IPS-15b (cell line): ENCODE data around the gene ZNF467.

Experiments used
- H3K27me3 ChIP-seq: one replicate; pipeline ENCODE4 v1.6.1; 2013; ENCODE audit warnings: low read length; ENCODE audit not compliant: control insufficient read depth, insufficient read depth
- H3K36me3 ChIP-seq: one replicate; pipeline ENCODE4 v1.6.1; 2013; ENCODE audit warnings: low read length; ENCODE audit not compliant: control insufficient read depth, insufficient read depth
- H3K4me1 ChIP-seq: one replicate; pipeline ENCODE4 v1.6.1; 2013; ENCODE audit warnings: mild to moderate bottlenecking, low read length; ENCODE audit not compliant: control insufficient read depth, insufficient read depth
- H3K4me3 ChIP-seq: one replicate; pipeline ENCODE4 v1.5.1; 2013; ENCODE audit warnings: low read depth, low read length
- H3K9ac ChIP-seq: one replicate; pipeline ENCODE4 v1.6.1; 2013; ENCODE audit warnings: low read depth, mild to moderate bottlenecking, low read length
- H3K9me3 ChIP-seq: one replicate; pipeline ENCODE4 v1.6.1; 2013; ENCODE audit warnings: mild to moderate bottlenecking, low read length; ENCODE audit not compliant: control insufficient read depth, insufficient read depth

The ZNF467 gene

GRCh38 chr7:149803551-149804074 lies 30.2 kb upstream of the ZNF467 start:
- Histone ChIP-seq H3K9ac (no peak overlapping the region), H3K9me3 (no peaks in the 10 kb centered on the region), H3K27me3 (no peaks in the 10 kb centered on the region), H3K4me3 (no peak overlapping the region), H3K4me1 (no peaks in the 10 kb centered on the region), H3K36me3 (no peaks in the 10 kb centered on the region)

- Histone ChIP-seq H3K9ac (no peak overlapping the region), H3K9me3 (no peaks in the 10 kb centered on the region), H3K36me3 (no peaks in the 10 kb centered on the region)
Measured at GRCh38 chr7:149802966-149803365, 29.6 kb upstream of the ZNF467 start.

GRCh38 chr7:149801816-149802215 lies 28.4 kb upstream of the ZNF467 start:
- Histone ChIP-seq H3K36me3 (no peaks in the 10 kb centered on the region), H3K4me3 (no peak overlapping the region), H3K27me3 (no peaks in the 10 kb centered on the region), H3K4me1 (no peaks in the 10 kb centered on the region), H3K9ac (no peak overlapping the region), H3K9me3 (no peaks in the 10 kb centered on the region)

More at GRCh38 chr7:149802966-149803365, 29.6 kb upstream of the ZNF467 start:
- Histone ChIP-seq H3K27me3 (no peaks in the 10 kb centered on the region), H3K4me3 (no peak overlapping the region), H3K4me1 (no peaks in the 10 kb centered on the region)

- Histone ChIP-seq H3K4me3 (no peak overlapping the region), H3K27me3 (no peaks in the 10 kb centered on the region), H3K36me3 (no peaks in the 10 kb centered on the region)
Measured at GRCh38 chr7:149801002-149801566, 27.7 kb upstream of the ZNF467 start.

DNA sequence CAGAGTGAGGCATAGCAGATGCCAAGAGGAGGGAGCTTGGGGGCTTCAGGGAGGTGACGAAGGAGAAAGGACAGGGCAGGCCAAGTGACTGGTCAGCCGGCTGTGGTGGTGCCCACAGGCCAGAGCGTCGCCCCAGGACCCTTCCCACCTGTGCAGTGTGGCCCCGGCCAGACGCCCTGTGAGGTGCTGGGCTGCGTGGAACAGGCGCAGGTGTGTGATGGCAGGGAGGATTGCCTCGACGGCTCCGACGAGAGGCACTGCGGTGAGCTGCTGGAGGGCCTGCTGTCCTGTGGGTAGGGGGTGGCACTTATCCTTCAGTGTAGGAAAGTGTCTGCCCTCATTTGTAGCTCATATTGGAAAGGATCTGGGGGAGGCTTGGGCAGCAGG lies 26.8 kb upstream of the ZNF467 start:
- Histone ChIP-seq H3K9ac (no peak overlapping the region), H3K27me3 (no peaks in the 10 kb centered on the region), H3K9me3 (no peaks in the 10 kb centered on the region), H3K4me3 (no peak overlapping the region), H3K4me1 (no peaks in the 10 kb centered on the region), H3K36me3 (no peaks in the 10 kb centered on the region)

More at GRCh38 chr7:149801002-149801566, 27.7 kb upstream of the ZNF467 start:
- Histone ChIP-seq H3K9ac (no peak overlapping the region), H3K9me3 (no peaks in the 10 kb centered on the region), H3K4me1 (no peaks in the 10 kb centered on the region)

- Histone ChIP-seq H3K36me3 (no peaks in the 10 kb centered on the region), H3K9me3 (no peaks in the 10 kb centered on the region), H3K9ac (no peak overlapping the region), H3K4me1 (no peaks in the 10 kb centered on the region), H3K4me3 (no peak overlapping the region), H3K27me3 (no peaks in the 10 kb centered on the region)
Measured at GRCh38 chr7:149799397-149800168, 26.2 kb upstream of the ZNF467 start.

DNA sequence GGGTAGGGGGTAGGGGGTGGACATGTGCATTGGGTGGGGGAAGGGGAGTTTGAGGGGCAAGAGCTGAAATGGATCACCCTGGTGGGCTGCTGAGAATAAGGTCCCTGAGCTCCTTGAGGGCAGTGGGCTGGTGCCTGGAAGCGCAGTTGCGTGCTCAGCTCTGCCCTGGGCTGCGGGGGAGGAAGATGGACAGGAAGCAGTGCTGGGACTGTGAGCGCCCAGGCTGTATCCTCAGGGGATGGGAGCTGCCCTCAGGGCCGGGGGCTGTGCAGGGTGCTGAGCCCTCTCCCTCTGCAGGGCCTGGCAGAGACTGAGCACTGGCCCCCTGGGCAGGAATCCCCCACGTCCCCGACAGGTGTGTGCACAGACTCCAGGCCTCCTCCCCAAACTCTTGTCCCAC lies 24.4 kb upstream of the ZNF467 start:
- Histone ChIP-seq H3K4me3 (no peak overlapping the region), H3K4me1 (no peaks in the 10 kb centered on the region), H3K36me3 (no peaks in the 10 kb centered on the region), H3K9ac (no peak overlapping the region), H3K9me3 (no peaks in the 10 kb centered on the region), H3K27me3 (no peaks in the 10 kb centered on the region)

DNA sequence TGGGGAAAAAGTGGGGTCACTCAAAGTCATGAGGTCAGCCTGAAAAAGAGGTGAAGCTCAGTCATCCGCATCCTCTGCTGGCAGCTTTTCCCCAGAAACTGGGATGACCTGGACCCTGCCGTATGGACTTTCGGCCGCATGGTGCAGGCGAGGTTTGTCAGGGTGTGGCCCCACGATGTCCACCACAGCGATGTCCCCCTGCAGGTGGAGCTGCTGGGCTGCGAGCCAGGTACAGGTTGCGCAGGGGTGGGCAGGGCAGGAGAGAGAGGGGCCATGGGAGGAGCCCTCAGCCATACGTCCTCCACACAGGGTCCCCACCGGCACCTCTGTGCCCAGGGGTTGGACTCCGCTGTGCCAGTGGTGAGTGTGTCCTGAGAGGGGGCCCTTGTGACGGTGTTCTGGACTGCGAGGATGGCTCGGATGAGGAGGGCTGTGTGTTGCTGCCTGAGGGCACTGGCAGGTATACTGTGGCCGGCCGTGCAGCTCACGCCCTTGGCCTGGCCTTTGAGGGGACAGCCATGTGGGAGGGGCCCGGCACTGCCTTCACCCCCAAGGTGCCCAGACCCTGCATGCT lies 23.0 kb upstream of the ZNF467 start:
- H3K9me3 ChIP-seq: no peaks in the 10 kb centered on the region
- H3K27me3 ChIP-seq: no peaks in the 10 kb centered on the region
- no peak overlapping the region for H3K9ac ChIP-seq
- no peaks in the 10 kb centered on the region for H3K36me3 ChIP-seq
- H3K4me3 ChIP-seq: no peak overlapping the region
- no peaks in the 10 kb centered on the region for H3K4me1 ChIP-seq

DNA sequence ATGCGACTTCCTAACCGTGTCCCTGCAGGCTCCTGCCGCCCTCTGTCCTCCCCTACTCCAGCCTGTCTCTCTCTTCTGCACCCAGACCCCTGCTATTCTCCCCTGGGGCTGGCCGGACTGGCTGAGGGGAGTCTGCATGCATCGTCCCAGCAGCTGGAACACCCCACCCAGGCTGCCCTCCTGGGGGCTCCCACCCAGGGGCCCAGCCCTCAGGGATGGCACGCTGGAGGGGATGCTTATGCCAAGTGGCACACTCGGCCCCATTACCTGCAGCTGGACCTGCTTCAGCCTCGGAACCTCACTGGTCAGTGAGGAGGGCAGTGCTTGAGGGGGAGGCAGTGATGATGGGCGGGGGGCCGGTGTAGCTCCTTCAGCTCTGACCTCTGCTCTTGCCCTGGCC lies 21.7 kb upstream of the ZNF467 start:
- H3K27me3 ChIP-seq: peaks cover 9% of the 10 kb centered on the region
- H3K4me3 ChIP-seq: no peak overlapping the region
- no peaks in the 10 kb centered on the region for H3K36me3 ChIP-seq
- H3K9me3 ChIP-seq: no peaks in the 10 kb centered on the region
- H3K9ac ChIP-seq: no peak overlapping the region
- no peaks in the 10 kb centered on the region for H3K4me1 ChIP-seq

DNA sequence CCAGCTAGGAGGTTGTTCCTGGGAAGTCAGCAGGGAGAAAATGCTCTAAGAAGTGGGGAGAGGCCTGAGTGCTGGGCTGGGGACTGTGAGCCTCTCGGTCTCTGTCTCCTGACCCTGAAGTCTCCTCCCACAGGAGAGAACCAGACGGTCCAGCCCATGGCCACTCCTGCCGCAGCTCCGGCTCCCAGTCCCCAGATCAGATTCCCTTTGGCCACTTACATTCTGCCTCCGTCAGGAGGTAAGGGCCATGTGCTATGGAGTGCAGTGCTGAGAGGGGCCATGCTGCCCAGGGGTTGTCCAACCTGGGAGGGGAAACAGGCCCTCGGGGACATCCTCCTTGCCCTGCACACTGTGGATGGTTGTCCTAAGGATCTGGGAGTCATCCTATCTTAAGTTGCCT lies 21.3 kb upstream of the ZNF467 start:
- H3K4me1 ChIP-seq: no peaks in the 10 kb centered on the region
- no peaks in the 10 kb centered on the region for H3K9me3 ChIP-seq
- H3K27me3 ChIP-seq: peaks cover 12% of the 10 kb centered on the region
- no peak overlapping the region for H3K9ac ChIP-seq
- H3K36me3 ChIP-seq: no peaks in the 10 kb centered on the region
- H3K4me3 ChIP-seq: no peak overlapping the region

DNA sequence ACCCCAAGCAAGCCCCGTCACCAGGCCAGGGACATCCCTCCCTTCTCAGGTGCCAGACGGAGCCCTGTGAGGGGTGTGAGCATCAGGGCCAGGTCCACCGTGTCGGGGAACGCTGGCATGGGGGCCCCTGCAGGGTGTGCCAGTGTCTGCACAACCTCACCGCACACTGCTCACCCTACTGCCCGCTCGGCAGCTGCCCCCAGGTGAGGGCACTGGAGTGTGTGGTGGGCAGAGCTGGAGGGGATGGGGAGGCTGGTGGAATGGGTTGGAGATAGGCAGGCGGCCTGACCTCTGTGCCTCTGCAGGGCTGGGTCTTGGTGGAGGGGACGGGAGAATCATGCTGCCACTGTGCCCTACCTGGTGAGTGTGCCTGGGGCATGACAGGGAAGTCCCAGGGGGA lies 19.9 kb upstream of the ZNF467 start:
- Histone ChIP-seq H3K9me3 (no peaks in the 10 kb centered on the region), H3K9ac (no peak overlapping the region), H3K4me1 (no peaks in the 10 kb centered on the region), H3K4me3 (no peak overlapping the region), H3K36me3 (no peaks in the 10 kb centered on the region), H3K27me3 (peaks cover 25% of the 10 kb centered on the region)

- H3K36me3 ChIP-seq: no peaks in the 10 kb centered on the region
- H3K4me3 ChIP-seq: no peak overlapping the region
- peaks cover 33% of the 10 kb centered on the region for H3K27me3 ChIP-seq
- no peaks in the 10 kb centered on the region for H3K4me1 ChIP-seq
- H3K9ac ChIP-seq: no peak overlapping the region
- no peaks in the 10 kb centered on the region for H3K9me3 ChIP-seq
Measured at GRCh38 chr7:149792220-149792595, 18.8 kb upstream of the ZNF467 start.
